ENCODE data around the gene HORMAD2. TPM values are rescaled to one million over a fixed set of nuclear protein-coding genes. Genes with fewer than 3 reads are reported as not detected.
A peak's percentile ranks its signal among the peaks of the same experiment; 100 is the strongest.

The HORMAD2 gene
- polyA plus RNA-seq, 1 of the 3 experiments (the other 2 are of a cell fraction): not detected

- Histone ChIP-seq H3K79me2 (ENCODE audit: insufficient read depth) (no peaks in the 10 kb centered on the region), H3K9me3 (no peaks in the 10 kb centered on the region), H3K27me3 (ENCODE audit: insufficient read depth) (no peaks in the 10 kb centered on the region), H3K9me2 (no peaks in the 10 kb centered on the region), H3K9ac (no peak overlapping the region; the same call in 1 of the 2 replicates), H3K27ac (ENCODE audit: low read depth in 2 of 2, low read length in 1 of 2) (peak overlapping the region in 1 of 2 experiments; percentile 53; a peak in 3 of 4 replicates), H3K36me3 (replicated peaks in 1 of 2; ENCODE audit: control insufficient read depth in 1 of 2, insufficient read depth in 2 of 2, low read length in 1 of 2) (no peaks in the 10 kb centered on the region), H3K4me2 (peak overlapping the region; percentile 23; the same call in 1 of the 2 replicates), H4K20me1 (ENCODE audit: insufficient read depth) (no peaks in the 10 kb centered on the region), H3F3A (replicated peaks; ENCODE audit: insufficient read depth) (peaks cover 10% of the 10 kb centered on the region), H3K4me3 (ENCODE audit: low read depth in 2 of 2, low read length in 1 of 2) (no peak overlapping the region), H3K4me1 (ENCODE audit: control insufficient read depth in 1 of 2, insufficient read depth in 2 of 2, low read depth in 1 of 2, low read length in 1 of 2) (peaks cover 0 to 5% of the 10 kb centered on the region in 2 experiments; a peak in 2 of 4 replicates), H2AFZ (ENCODE audit: low read depth) (peak overlapping the region; percentile 45; the same call in 1 of the 2 replicates)
- 57% methylated on average over 2 of the region's 2 CpGs for WGBS (ENCODE audit: low lambda C conversion rate)
- POLR2A ChIA-PET: no interaction called here
- CTCF ChIA-PET: no interaction called here
- TF ChIP-seq TCF12 (IDR thresholded peaks at IDR 0.05): peak; percentile 8; the same call in 1 of the 2 replicates
- TF ChIP-seq PBX3 (IDR thresholded peaks at IDR 0.05): peak; percentile 61
- TF ChIP-seq YY1 (IDR thresholded peaks at IDR 0.05; ENCODE audit: low read depth): no peak
- no peak for TF ChIP-seq RFX5 (IDR thresholded peaks at IDR 0.05; ENCODE audit: low read length)
- TF ChIP-seq EP300 (IDR thresholded peaks at IDR 0.05; ENCODE audit: borderline replicate concordance in 1 of 2, low read depth in 1 of 2, low read length in 1 of 2): 0 out of 4 replicates have a peak, but pooled peaks of 1 of the 2 experiments have one; percentile 7
- no peak for TF ChIP-seq USF1 (IDR thresholded peaks at IDR 0.05; ENCODE audit: borderline replicate concordance, low read depth)
- DNase-seq: no peak
These were observed 103.6 kb downstream of the HORMAD2 start for GRCh38 chr22:30183861-30184278.

GRCh38 chr22:30185129-30185528 lies 104.9 kb downstream of the HORMAD2 start:
- H3K9ac ChIP-seq: no peak overlapping the region
- ChIA-PET CTCF (interaction anchor here (0.6 to 1.1 kb wide), 4 partner anchors 9 to 70 kb away, joined by 3 to 5 read pairs (median 4); no protein-coding TSS in a partner anchor), POLR2A (no interaction called here)

More at GRCh38 chr22:30185129-30185528, 104.9 kb downstream of the HORMAD2 start:
- no peaks in the 10 kb centered on the region for H3K27me3 ChIP-seq (ENCODE audit: insufficient read depth)
- no peak overlapping the region for H3K4me3 ChIP-seq (ENCODE audit: low read depth in 2 of 2, low read length in 1 of 2)
- no peak overlapping the region for H3K27ac ChIP-seq (ENCODE audit: low read depth in 2 of 2, low read length in 1 of 2)
- H3F3A ChIP-seq (replicated peaks; ENCODE audit: insufficient read depth): peaks cover 10% of the 10 kb centered on the region
- peaks cover 0 to 5% of the 10 kb centered on the region in 2 experiments; a peak in 2 of 4 replicates for H3K4me1 ChIP-seq (ENCODE audit: control insufficient read depth in 1 of 2, insufficient read depth in 2 of 2, low read depth in 1 of 2, low read length in 1 of 2)
- no peak for TF ChIP-seq GATA2 (CRISPR knock-in tag; IDR thresholded peaks at IDR 0.05)
- no peak for TF ChIP-seq EZH2phosphoT487 (IDR thresholded peaks at IDR 0.05; ENCODE audit: borderline replicate concordance, low read depth)
- TF ChIP-seq RFX5 (IDR thresholded peaks at IDR 0.05; ENCODE audit: low read length): no peak
- no peak for TF ChIP-seq FOXM1 (IDR thresholded peaks at IDR 0.05; ENCODE audit: low read depth)
- no peak for TF ChIP-seq REST (IDR thresholded peaks at IDR 0.05; ENCODE audit: low read depth, low read length)
- H4K20me1 ChIP-seq (ENCODE audit: insufficient read depth): no peaks in the 10 kb centered on the region
- 95% methylated on average over 5 of the region's 5 CpGs for WGBS (ENCODE audit: low lambda C conversion rate)
- H3K9me3 ChIP-seq: no peaks in the 10 kb centered on the region
- no peaks in the 10 kb centered on the region for H3K36me3 ChIP-seq (replicated peaks in 1 of 2; ENCODE audit: control insufficient read depth in 1 of 2, insufficient read depth in 2 of 2, low read length in 1 of 2)
- no peaks in the 10 kb centered on the region for H3K9me2 ChIP-seq
- no peak for DNase-seq
- no peak overlapping the region for H3K4me2 ChIP-seq
- no peak overlapping the region for H2AFZ ChIP-seq (ENCODE audit: low read depth)
- no peaks in the 10 kb centered on the region for H3K79me2 ChIP-seq (ENCODE audit: insufficient read depth)
